Activated CD8-positive, alpha-beta T cell treated with anti-CD3 and anti-CD28 coated beads, Interleukin-2, amount 10 ng/mL, durations not matched to agents 7 days and 5 days (primary cell): ENCODE results near the gene MRPL36. TPM values are rescaled to one million over a fixed set of nuclear protein-coding genes. Genes with fewer than 3 reads are reported as not detected.

Source experiments
- ATAC-seq: fragments of 150-1000 bp; cut with Tn5 transposase; one replicate; pipeline ENCODE4 v1.10.0; 2021; ENCODE audit warnings: moderate library complexity
- CTCF ChIA-PET: fragments of 350-600 bp; sonication (Branson Sonifier 250); formaldehyde crosslinking; loops from one replicate; lab custom pipeline; 2021; ENCODE audit warnings: antibody characterized with exemption; lab: Charles Lee
- POLR2A ChIA-PET: fragments of 350-600 bp; sonication (Branson Sonifier 250); formaldehyde crosslinking; loops from one replicate; lab custom pipeline; 2021; ENCODE audit warnings: antibody characterized with exemption; lab: Charles Lee
- DNase-seq: peaks from one replicate; pipeline ENCODE4 v3.0.0-alpha.2; 2020
- H3K27ac Mint-ChIP-seq: one replicate; pipeline ENCODE4 v1.8.0; 2021; ENCODE audit warnings: mild to moderate bottlenecking, mixed read lengths
- H3K27me3 Mint-ChIP-seq: one replicate; pipeline ENCODE4 v1.8.0; 2021; ENCODE audit warnings: low read depth, mixed read lengths
- H3K36me3 Mint-ChIP-seq: one replicate; pipeline ENCODE4 v1.8.0; 2021; ENCODE audit warnings: low read depth, mixed read lengths
- H3K4me1 Mint-ChIP-seq: one replicate; pipeline ENCODE4 v1.8.0; 2021; ENCODE audit warnings: low read depth, mixed read lengths
- H3K4me3 Mint-ChIP-seq: one replicate; pipeline ENCODE4 v1.8.0; 2021; ENCODE audit warnings: mild to moderate bottlenecking, mixed read lengths
- H3K9me3 Mint-ChIP-seq: one replicate; pipeline ENCODE4 v1.8.0; 2022; ENCODE audit warnings: mixed read lengths; ENCODE audit not compliant: insufficient read depth
- total RNA-seq, 2 experiments: library from RNA; stranded (reverse); gene quantifications; one replicate each; pipeline ENCODE4 v1.2.3, GENCODE V29; 2021

Gene MRPL36
- total RNA-seq, 2 experiments from 2014 or later: 57.9 to 60.4 TPM

GRCh38 chr5:1763548-1763911 lies 36.1 kb downstream of the MRPL36 start:
- Mint-ChIP-seq H3K27ac (no peak overlapping the region), H3K4me3 (no peak overlapping the region), H3K4me1 (peaks cover 3% of the 10 kb centered on the region), H3K27me3 (peaks cover 4% of the 10 kb centered on the region), H3K9me3 (peaks cover 3% of the 10 kb centered on the region), H3K36me3 (no peaks in the 10 kb centered on the region)
- DNase-seq (peak; percentile 49), ATAC-seq (no peak)
- ChIA-PET CTCF (interaction anchor here (0.9 to 1.7 kb wide), 8 partner anchors 12 to 274 kb away, joined by 3 to 8 read pairs (median 4); partner anchors contain the start of genes MRPL36 and NDUFS6), POLR2A (no interaction called here)

- CTCF ChIA-PET: interaction anchor here (0.7 to 1.7 kb wide), 8 partner anchors 9 to 274 kb away, joined by 3 to 8 read pairs (median 4); partner anchors contain the start of genes MRPL36 and NDUFS6
Measured at GRCh38 chr5:1762883-1763547, 36.6 kb downstream of the MRPL36 start.

GRCh38 chr5:1762121-1762882 lies 37.3 kb downstream of the MRPL36 start:
- Mint-ChIP-seq H3K27me3 (peaks cover 4% of the 10 kb centered on the region), H3K4me1 (peaks cover 3% of the 10 kb centered on the region), H3K9me3 (peaks cover 8% of the 10 kb centered on the region), H3K27ac (no peak overlapping the region), H3K4me3 (no peak overlapping the region), H3K36me3 (no peaks in the 10 kb centered on the region)
- ChIA-PET POLR2A (no interaction called here), CTCF (interaction anchor here (0.7 to 1.7 kb wide), 4 partner anchors 10 to 45 kb away, joined by 3 to 8 read pairs (median 4); partner anchors contain the start of genes MRPL36 and NDUFS6)
- ATAC-seq (no peak), DNase-seq (no peak)

More at GRCh38 chr5:1762883-1763547, 36.6 kb downstream of the MRPL36 start:
- DNase-seq (no peak), ATAC-seq (no peak)
- peaks cover 3% of the 10 kb centered on the region for H3K4me1 Mint-ChIP-seq
- H3K4me3 Mint-ChIP-seq: no peak overlapping the region
- no peaks in the 10 kb centered on the region for H3K36me3 Mint-ChIP-seq
- POLR2A ChIA-PET: no interaction called here
- H3K9me3 Mint-ChIP-seq: peaks cover 8% of the 10 kb centered on the region
- H3K27ac Mint-ChIP-seq: no peak overlapping the region
- H3K27me3 Mint-ChIP-seq: peaks cover 4% of the 10 kb centered on the region

GRCh38 chr5:1761453-1761755 lies 38.2 kb downstream of the MRPL36 start:
- ChIA-PET CTCF (no interaction called here), POLR2A (no interaction called here)
- ATAC-seq: no peak
- no peak for DNase-seq
- Mint-ChIP-seq H3K9me3 (peaks cover 8% of the 10 kb centered on the region), H3K36me3 (no peaks in the 10 kb centered on the region), H3K4me3 (no peak overlapping the region), H3K4me1 (peaks cover 3% of the 10 kb centered on the region), H3K27ac (no peak overlapping the region), H3K27me3 (peaks cover 4% of the 10 kb centered on the region)

GRCh38 chr5:1760656-1761452 lies 38.8 kb downstream of the MRPL36 start:
- peaks cover 8% of the 10 kb centered on the region for H3K9me3 Mint-ChIP-seq
- POLR2A ChIA-PET: no interaction called here
- no peak overlapping the region for H3K4me3 Mint-ChIP-seq
- no peak overlapping the region for H3K27ac Mint-ChIP-seq
- DNase-seq (no peak), ATAC-seq (no peak)
- no peaks in the 10 kb centered on the region for H3K36me3 Mint-ChIP-seq
- H3K4me1 Mint-ChIP-seq: peaks cover under 1% of the 10 kb centered on the region
- CTCF ChIA-PET: no interaction called here
- peaks cover 4% of the 10 kb centered on the region for H3K27me3 Mint-ChIP-seq

DNA sequence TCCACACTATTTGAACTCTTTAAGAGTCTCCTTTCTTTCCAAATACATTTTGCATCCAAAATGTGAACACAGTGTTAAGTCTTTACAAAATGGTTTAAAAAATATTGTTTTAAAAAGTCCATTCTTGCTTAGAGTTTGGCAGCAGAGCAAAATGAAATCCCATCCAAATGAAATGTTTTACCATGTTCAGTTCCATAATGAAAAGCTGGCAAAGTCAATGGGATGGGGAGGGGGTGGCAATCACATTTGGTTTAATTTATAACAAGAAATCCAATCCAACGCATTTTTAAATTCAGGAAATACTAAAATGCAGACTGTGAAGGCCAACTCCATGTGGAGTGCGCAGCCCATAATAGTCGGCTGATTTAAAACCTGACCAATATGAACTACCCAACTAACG lies 39.4 kb downstream of the MRPL36 start:
- Mint-ChIP-seq H3K4me1 (no peaks in the 10 kb centered on the region), H3K27ac (no peak overlapping the region), H3K9me3 (peaks cover 8% of the 10 kb centered on the region), H3K27me3 (peaks cover 4% of the 10 kb centered on the region), H3K4me3 (no peak overlapping the region), H3K36me3 (no peaks in the 10 kb centered on the region)
- DNase-seq (no peak), ATAC-seq (no peak)
- ChIA-PET POLR2A (no interaction called here), CTCF (no interaction called here)

- H3K27me3 Mint-ChIP-seq: peaks cover 4% of the 10 kb centered on the region
- no peaks in the 10 kb centered on the region for H3K36me3 Mint-ChIP-seq
- H3K27ac Mint-ChIP-seq: no peak overlapping the region
- no peaks in the 10 kb centered on the region for H3K4me1 Mint-ChIP-seq
- ATAC-seq: no peak
- H3K9me3 Mint-ChIP-seq: peaks cover 8% of the 10 kb centered on the region
- no peak overlapping the region for H3K4me3 Mint-ChIP-seq
- no peak for DNase-seq
- CTCF ChIA-PET: no interaction called here
- POLR2A ChIA-PET: no interaction called here
Measured at GRCh38 chr5:1759378-1759970, 40.2 kb downstream of the MRPL36 start.

DNA sequence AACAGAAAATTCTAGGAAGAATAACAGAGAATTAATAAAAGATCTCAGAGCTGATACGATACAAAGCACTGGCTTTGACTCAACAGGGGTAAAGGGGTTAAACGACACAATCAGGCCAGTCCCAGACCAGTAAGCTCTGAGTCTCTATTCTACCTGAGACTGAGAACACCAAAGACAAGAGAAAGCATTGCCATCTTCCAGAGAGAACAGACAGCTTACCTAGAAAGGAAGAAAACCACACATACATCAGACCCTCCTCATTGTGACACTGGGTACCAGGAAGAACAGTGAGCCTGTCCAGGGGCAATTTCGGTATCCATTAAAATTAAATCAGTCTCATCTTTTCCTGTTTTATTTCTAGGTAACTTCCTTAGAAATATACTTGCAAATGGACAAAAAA lies 41.1 kb downstream of the MRPL36 start:
- CTCF ChIA-PET: no interaction called here
- H3K27ac Mint-ChIP-seq: no peak overlapping the region
- no peaks in the 10 kb centered on the region for H3K36me3 Mint-ChIP-seq
- no peaks in the 10 kb centered on the region for H3K4me1 Mint-ChIP-seq
- POLR2A ChIA-PET: no interaction called here
- H3K9me3 Mint-ChIP-seq: peaks cover 8% of the 10 kb centered on the region
- H3K4me3 Mint-ChIP-seq: no peak overlapping the region
- ATAC-seq: no peak
- H3K27me3 Mint-ChIP-seq: peaks cover 2% of the 10 kb centered on the region
- DNase-seq: no peak

GRCh38 chr5:1757511-1757910 lies 42.1 kb downstream of the MRPL36 start:
- Mint-ChIP-seq H3K36me3 (no peaks in the 10 kb centered on the region), H3K27me3 (peaks cover 2% of the 10 kb centered on the region), H3K4me1 (no peaks in the 10 kb centered on the region), H3K4me3 (no peak overlapping the region), H3K27ac (no peak overlapping the region), H3K9me3 (peaks cover 8% of the 10 kb centered on the region)
- ATAC-seq (no peak), DNase-seq (no peak)
- POLR2A ChIA-PET: no interaction called here
- CTCF ChIA-PET: no interaction called here

DNA sequence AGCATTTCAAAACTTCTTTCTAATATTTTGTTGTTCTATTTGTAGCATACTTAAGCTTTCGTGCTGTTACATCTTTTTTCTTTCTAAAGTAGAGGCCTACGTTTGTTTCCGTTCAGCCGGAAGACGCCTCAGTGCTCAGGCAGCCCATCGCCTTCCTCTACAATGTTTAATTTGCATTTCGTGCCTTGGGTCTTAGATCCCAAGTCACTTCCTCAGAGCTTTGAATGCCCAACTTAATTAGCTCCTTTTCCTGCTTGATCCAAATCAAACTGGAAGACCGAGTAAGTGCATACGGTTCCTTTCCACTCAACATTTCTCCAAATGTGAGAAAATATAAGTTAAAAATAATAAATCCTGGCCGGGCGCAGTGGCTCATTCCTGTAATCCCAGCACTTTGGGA lies 43.2 kb downstream of the MRPL36 start:
- Mint-ChIP-seq H3K4me3 (no peak overlapping the region), H3K36me3 (no peaks in the 10 kb centered on the region), H3K9me3 (peaks cover 8% of the 10 kb centered on the region), H3K27ac (no peak overlapping the region), H3K4me1 (no peaks in the 10 kb centered on the region), H3K27me3 (no peaks in the 10 kb centered on the region)
- DNase-seq (no peak), ATAC-seq (no peak)
- CTCF ChIA-PET: no interaction called here
- POLR2A ChIA-PET: no interaction called here

- Mint-ChIP-seq H3K27ac (no peak overlapping the region), H3K4me1 (no peaks in the 10 kb centered on the region), H3K4me3 (no peak overlapping the region), H3K36me3 (no peaks in the 10 kb centered on the region), H3K9me3 (peaks cover 8% of the 10 kb centered on the region), H3K27me3 (no peaks in the 10 kb centered on the region)
- ATAC-seq (no peak), DNase-seq (no peak)
- ChIA-PET POLR2A (no interaction called here), CTCF (no interaction called here)
Measured at GRCh38 chr5:1755321-1755949, 44.2 kb downstream of the MRPL36 start.
